Vagina (tissue), 2 donors: ENCODE measurements around the gene HOXC5. TPM values are rescaled to one million over a fixed set of nuclear protein-coding genes. Genes with fewer than 3 reads are reported as not detected.

Source experiments
- DNase-seq, 2 donors: peaks; one replicate each; pipeline ENCODE4 v3.0.0-alpha.2; 2017; ENCODE audit errors: extremely low spot score in 2 of 2
- H3K27ac ChIP-seq: fragments of 200-600 bp; sonication (generic); one replicate; pipeline ENCODE4 v1.5.1; 2019
- H3K27me3 ChIP-seq: fragments of 200-600 bp; sonication (generic); one replicate; pipeline ENCODE4 v1.5.1; 2019
- H3K36me3 ChIP-seq, 2 donors: fragments of 200-600 bp; sonication (generic); one replicate each; pipeline ENCODE4 v1.5.1; 2017 to 2019
- H3K4me1 ChIP-seq: fragments of 200-600 bp; sonication (generic); one replicate; pipeline ENCODE4 v1.5.1; 2019
- H3K4me3 ChIP-seq, 2 donors: fragments of 200-600 bp; sonication (generic); 1 replicate in 1 of 2; 2 replicates in 1 of 2; pipeline ENCODE4 v1.5.1; 2016 to 2019
- H3K9me3 ChIP-seq: fragments of 200-600 bp; sonication (generic); one replicate; pipeline ENCODE4 v1.5.1; 2019
- POLR2A ChIP-seq, 2 donors: fragments of 450-650 bp; IDR thresholded peaks; one replicate each; pipeline ENCODE4 v1.6.1; 2017; ENCODE audit warnings: antibody characterized with exemption in 2 of 2, mild to moderate bottlenecking in 2 of 2, moderate library complexity in 2 of 2
- POLR2AphosphoS5 ChIP-seq, 2 donors: sonication (generic); formaldehyde crosslinking; IDR thresholded peaks; one replicate each; pipeline ENCODE4 v1.9.0; 2017; ENCODE audit warnings: antibody characterized with exemption in 2 of 2, mild to moderate bottlenecking in 2 of 2, low read depth in 1 of 2; ENCODE audit not compliant: insufficient read depth in 1 of 2
- intact Hi-C: fragments of 100-400 bp; cut with DNase I; formaldehyde crosslinking; loops from one replicate; pipeline ENCODE4 v1.15.1; 2023
- total RNA-seq: library from RNA; depleted of rRNA; stranded (reverse); fragments of >200 nt; gene quantifications from one replicate; pipeline ENCODE4 v1.2.3, GENCODE V29; 2016
- TF ChIP-seq, protein P1 (sequence below), 3 experiments: fragments of 450-650 bp in 2 of 3; fragments of 200-600 bp in 1 of 3; sonication (generic) in 1 of 3; IDR thresholded peaks; one replicate each; pipeline ENCODE4 v1.5.1; 2017 to 2019; ENCODE audit warnings: antibody characterized with exemption in 3 of 3, mild to moderate bottlenecking in 2 of 3, moderate library complexity in 2 of 3

Gene HOXC5
- total RNA-seq, 1 donor from 2014 or later, result not detected

DNA sequence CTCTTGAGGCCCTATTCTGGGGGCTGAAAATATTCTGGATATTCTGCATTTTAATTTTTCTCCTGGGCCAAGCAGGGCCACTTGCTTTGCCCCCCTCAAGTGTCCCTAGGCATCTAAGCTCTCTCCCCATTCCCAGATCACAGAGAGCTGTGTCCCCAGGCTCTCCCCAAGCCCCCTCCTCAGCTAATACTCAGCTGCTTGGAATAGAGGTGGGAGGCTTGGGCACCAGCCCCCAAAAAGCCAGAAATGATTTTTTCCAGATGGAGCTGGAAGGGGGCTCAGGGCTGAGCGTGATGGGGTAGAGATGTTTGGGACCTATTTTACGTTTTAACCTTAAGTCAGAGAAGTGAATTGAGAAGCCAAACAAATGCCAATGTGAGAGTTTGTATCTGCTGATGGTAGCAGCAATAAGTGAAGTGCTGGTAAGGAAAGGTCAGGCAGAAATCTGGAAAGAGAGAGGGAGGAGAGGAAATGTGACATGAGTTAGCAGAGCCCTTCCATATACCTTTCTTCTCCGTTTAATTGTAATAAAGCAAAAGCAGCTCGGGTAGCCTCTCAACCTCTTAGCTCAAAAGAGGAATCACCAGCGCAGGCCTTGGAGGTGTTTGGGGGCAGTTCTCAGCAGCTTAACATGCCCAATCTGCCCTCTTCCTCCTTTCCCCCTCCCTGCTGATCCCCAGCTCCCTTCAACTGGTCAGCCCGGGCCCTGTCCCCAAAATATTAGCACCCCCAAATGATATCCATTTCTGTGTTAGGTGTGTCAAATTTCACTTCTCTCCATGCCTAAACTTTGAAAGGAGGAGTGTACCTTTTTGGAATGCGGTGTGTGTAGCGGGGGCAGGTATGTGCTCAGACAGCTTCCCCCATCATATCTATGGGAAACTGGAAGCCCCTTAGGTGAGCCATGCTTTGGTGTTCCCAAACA, 9.6 kb upstream of the HOXC5 start:
- peaks cover 21% of the 10 kb centered on the region for H3K27me3 ChIP-seq
- no peak overlapping the region for H3K4me3 ChIP-seq
- DNase-seq, result no peak
- no peaks in the 10 kb centered on the region for H3K36me3 ChIP-seq
- H3K27ac ChIP-seq, result no peak overlapping the region
- intact Hi-C loops, result no loop called here
- TF ChIP-seq POLR2A (IDR thresholded peaks at IDR 0.05) (no peak), POLR2AphosphoS5 (IDR thresholded peaks at IDR 0.05; ENCODE audit: insufficient read depth in 1 of 2, low read depth in 1 of 2) (no peak)
- TF ChIP-seq, protein P1, sequence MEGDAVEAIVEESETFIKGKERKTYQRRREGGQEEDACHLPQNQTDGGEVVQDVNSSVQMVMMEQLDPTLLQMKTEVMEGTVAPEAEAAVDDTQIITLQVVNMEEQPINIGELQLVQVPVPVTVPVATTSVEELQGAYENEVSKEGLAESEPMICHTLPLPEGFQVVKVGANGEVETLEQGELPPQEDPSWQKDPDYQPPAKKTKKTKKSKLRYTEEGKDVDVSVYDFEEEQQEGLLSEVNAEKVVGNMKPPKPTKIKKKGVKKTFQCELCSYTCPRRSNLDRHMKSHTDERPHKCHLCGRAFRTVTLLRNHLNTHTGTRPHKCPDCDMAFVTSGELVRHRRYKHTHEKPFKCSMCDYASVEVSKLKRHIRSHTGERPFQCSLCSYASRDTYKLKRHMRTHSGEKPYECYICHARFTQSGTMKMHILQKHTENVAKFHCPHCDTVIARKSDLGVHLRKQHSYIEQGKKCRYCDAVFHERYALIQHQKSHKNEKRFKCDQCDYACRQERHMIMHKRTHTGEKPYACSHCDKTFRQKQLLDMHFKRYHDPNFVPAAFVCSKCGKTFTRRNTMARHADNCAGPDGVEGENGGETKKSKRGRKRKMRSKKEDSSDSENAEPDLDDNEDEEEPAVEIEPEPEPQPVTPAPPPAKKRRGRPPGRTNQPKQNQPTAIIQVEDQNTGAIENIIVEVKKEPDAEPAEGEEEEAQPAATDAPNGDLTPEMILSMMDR (IDR thresholded peaks at IDR 0.05), result no peak
- peaks cover 13% of the 10 kb centered on the region for H3K4me1 ChIP-seq
- H3K9me3 ChIP-seq, result no peaks in the 10 kb centered on the region

DNA sequence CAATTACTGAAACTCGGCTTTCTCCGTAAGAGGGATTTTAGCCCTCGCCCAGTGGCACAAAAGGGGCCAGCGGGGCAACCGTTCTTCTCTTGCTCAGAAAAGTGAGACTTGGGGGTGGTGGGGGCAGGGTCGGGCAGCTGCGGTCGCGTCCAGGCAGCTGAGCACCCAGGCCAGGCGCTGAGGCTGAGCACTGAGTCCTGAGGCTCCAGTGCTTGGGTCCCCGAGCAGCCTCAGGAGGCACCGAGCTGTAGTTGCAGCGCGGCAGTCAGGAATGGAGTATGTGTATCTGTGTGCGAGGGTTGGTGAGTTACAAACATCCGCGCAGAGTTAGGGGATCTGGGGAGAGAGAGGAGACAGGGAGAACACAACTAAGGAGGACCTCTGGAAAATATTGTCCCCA, 8.7 kb upstream of the HOXC5 start:
- H3K36me3 ChIP-seq, result no peaks in the 10 kb centered on the region
- no peak for DNase-seq
- H3K4me3 ChIP-seq, result no peak overlapping the region
- no peaks in the 10 kb centered on the region for H3K9me3 ChIP-seq
- H3K27ac ChIP-seq, result no peak overlapping the region
- peaks cover 21% of the 10 kb centered on the region for H3K27me3 ChIP-seq
- TF ChIP-seq, protein P1 (IDR thresholded peaks at IDR 0.05), result no peak
- no peak for TF ChIP-seq POLR2AphosphoS5 (IDR thresholded peaks at IDR 0.05; ENCODE audit: insufficient read depth in 1 of 2, low read depth in 1 of 2)
- no peak for TF ChIP-seq POLR2A (IDR thresholded peaks at IDR 0.05)
- H3K4me1 ChIP-seq, result peaks cover 10% of the 10 kb centered on the region
- intact Hi-C loops, result no loop called here

DNA sequence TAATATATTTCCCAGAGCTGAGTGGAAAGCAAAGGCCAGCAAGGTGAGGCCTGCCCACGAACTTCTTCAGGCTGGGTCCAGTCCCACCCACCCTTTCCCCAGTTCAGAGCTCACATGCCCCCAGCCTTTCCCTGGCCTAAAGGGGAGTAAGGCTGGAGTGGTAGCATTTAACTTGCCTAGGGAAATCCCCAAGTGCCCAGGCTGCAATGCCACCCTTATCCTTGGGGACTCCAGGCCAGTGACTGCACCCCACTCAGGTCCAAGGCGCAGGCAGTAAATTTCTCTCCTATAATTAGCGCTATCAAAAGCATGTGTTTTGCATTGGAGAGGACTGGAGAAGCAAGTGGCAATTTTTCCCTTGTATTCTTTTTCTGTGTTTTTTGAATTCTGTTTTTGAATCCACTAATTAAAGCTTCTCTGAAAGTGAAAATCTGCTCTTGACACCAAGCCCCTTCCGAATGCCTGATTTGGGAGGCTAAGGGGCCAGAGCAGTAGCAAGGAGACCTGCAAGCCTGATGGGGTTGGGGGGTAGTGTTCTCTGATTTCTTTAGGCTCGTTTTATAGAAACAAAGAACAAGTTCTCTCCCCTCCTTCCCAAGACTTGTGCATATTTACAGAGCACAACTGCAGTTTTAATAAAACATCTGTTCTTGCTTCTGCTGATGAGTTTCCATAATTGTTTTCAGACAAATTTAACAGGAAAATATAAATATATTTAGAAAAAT, 8.1 kb upstream of the HOXC5 start:
- Histone ChIP-seq H3K36me3 (no peaks in the 10 kb centered on the region), H3K27me3 (peaks cover 21% of the 10 kb centered on the region), H3K4me3 (no peak overlapping the region), H3K4me1 (peaks cover 6% of the 10 kb centered on the region), H3K9me3 (no peaks in the 10 kb centered on the region), H3K27ac (no peak overlapping the region)
- no peak for DNase-seq
- intact Hi-C loops, result no loop called here
- TF ChIP-seq, protein P1 (IDR thresholded peaks at IDR 0.05), result no peak
- TF ChIP-seq POLR2A (IDR thresholded peaks at IDR 0.05) (no peak), POLR2AphosphoS5 (IDR thresholded peaks at IDR 0.05; ENCODE audit: insufficient read depth in 1 of 2, low read depth in 1 of 2) (no peak)

DNA sequence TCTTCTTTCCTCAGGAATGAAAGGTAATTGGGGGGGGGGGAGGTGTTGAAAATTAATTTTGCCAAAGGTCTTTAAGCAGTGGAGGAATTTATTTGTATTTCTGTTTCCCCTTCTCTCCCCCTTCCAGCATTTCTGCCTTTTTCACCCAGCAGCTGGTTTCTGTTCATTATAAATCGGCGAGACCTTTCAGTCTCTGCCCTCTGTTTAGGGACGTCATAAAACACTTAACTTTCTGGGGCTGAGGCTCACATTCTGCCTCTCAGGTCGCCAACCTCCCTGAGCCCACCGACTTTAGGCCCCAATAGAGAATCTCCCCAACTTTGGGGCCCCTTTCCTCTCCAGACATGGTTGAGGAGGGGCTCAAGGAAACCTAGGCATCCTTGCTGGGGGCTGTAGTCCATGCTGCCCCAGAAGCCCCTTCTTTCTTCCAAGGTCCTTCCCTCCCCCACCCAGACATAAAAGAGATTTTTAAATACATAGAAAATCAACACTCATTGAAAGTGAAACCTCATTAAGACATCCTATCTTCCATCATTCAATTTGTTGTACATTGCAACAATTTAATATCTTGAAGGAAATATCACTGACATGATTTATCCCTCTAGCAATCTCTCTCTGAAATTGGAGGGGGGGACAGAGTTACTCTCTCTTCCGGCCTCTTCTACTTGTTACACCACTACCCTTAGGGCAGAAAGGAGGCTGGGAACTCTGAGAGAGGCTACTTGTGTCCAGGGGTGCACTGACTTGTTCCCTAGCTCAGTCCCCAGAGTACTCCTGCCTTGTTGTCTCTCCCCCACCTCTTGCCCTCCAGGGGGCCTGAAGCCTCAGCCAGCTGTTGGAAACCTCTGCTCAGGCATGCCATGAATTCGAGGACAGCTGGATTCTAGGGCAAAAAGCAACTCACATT, 7.1 kb upstream of the HOXC5 start:
- intact Hi-C loops, result no loop called here
- peaks cover 21% of the 10 kb centered on the region for H3K27me3 ChIP-seq
- peaks cover 11% of the 10 kb centered on the region for H3K4me1 ChIP-seq
- no peaks in the 10 kb centered on the region for H3K9me3 ChIP-seq
- H3K27ac ChIP-seq, result no peak overlapping the region
- TF ChIP-seq, protein P1 (IDR thresholded peaks at IDR 0.05), result no peak
- TF ChIP-seq POLR2A (IDR thresholded peaks at IDR 0.05) (no peak), POLR2AphosphoS5 (IDR thresholded peaks at IDR 0.05; ENCODE audit: insufficient read depth in 1 of 2, low read depth in 1 of 2) (no peak)
- no peaks in the 10 kb centered on the region for H3K36me3 ChIP-seq
- DNase-seq, result no peak
- H3K4me3 ChIP-seq, result no peak overlapping the region
